Suppressor macrophage treated with lipopolysaccharide for 4 hours (primary cell): ENCODE results near the gene CACNA2D2.

Experiments
- DNase-seq: peaks from one replicate; pipeline ENCODE4 v3.0.0-alpha.2; 2020

The CACNA2D2 gene

DNA sequence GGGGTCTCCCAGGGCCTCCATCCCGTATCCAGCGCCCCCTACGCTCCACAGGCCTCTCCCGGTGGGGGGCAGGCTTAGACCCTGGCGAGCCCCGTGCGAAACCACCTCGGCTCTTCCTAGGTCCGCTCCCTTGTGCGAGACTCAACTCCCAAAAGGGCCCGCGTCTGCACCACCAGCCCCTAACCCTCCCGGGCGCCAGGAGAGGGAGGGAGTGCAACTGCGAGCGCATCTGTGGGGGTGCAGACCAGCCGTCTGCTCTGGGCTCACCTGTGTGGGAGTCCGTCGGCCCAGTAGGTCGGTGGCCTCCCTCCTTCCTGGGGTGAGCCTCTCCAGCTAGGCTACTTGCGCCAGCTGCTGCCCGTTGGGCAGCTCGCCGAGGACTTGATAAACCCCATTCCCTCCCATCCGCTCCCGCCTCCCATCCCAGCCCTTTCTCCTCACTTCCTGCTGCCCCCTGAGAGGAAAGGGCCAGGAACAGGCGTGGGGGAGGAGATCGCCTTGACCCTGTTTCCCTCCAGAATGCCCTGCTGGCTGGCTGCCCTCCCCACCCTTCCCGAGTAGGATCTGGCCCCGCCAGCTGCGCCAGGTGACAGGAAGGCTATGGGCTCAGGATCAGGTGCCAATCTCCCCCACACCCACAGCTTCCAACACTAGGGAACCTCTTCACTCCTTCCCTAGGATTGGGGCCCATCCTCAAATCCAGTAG, 180.9 kb downstream of the CACNA2D2 start, which contains the start of gene HYAL2:
Gene HYAL2 (minus strand): TSS at position 360 of the 706 bp plus-strand sequence. CDS start 2,256 bp downstream, outside the sequence.
- no peak for DNase-seq

DNA sequence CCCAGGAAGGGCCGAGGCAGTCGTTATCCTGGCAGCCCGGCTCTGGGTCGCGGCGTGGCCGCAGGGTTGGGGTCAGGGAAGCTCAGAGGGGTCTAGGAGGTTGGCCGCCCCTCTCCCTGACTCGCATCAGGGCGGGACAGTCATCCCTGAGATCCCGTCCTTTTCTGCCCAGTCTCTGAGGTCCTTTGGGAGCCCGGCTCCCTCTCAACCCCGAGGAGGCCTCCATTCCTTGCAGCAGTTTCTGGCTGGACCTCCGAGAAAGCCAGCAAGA, 181.4 kb downstream of the CACNA2D2 start:
- no peak for DNase-seq

DNA sequence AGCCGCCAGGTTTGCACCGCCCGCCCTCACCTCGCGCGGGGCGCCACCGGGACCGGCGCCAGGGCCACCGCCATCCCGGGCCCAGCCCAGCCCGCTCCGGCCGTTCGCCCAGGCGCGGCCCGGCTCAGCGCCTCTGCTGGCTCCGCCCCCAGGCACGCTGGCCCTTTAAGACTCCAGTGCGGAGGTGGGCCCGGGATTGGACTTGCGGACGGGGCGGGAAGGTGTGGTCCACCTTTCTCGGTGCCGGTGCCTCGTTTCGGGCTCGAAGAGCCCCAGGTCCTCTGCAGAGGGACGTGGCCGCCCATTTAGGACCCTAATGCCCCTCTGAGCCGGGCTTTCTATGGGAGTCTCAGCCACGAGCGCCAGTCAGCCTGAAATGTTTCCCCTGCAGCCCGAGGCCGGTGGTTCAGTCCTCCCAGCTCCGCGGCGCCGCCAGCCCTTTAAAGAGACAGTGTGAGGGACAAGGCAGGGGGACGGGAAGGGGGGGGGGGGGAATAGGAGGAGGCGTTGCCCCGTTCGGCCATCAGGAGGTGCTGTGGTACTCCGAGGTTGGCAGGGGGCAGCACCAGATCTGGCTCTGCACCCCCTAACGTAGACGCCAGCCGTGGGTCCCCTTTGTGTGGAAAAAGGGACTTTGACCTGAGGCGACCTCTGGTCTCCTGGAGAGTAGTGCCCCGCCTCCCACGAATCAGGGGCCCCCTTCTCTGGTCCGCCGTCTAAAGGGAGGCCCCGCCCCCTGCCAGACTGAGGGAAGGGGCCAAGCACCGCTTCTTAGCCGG, 181.9 kb downstream of the CACNA2D2 start:
- peak; percentile 87 for DNase-seq

DNA sequence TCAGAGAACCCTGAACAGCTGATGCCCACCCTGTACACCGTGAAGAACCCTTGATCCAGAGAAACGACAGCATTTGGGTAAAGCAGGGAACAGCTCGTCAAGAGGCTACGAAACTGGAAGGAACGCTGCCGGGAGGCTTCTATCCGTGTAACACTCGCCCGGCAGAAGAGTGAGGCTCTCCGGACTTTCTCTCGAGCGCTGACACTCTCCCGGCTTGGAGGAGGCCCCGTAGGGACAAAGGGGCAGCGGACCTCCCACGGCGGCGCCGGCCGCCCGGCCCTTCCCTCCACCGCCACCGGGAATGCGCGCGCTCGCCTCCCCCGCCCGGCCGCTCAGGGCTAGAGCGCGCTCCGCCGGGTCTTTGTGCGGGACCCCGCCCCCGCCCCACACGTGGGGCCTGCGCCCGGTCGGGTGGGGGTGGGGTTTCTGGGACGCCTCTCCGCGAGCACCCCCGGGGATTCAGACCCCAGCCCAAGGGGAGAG, 182.5 kb downstream of the CACNA2D2 start:
- DNase-seq, result peak; percentile 60

DNA sequence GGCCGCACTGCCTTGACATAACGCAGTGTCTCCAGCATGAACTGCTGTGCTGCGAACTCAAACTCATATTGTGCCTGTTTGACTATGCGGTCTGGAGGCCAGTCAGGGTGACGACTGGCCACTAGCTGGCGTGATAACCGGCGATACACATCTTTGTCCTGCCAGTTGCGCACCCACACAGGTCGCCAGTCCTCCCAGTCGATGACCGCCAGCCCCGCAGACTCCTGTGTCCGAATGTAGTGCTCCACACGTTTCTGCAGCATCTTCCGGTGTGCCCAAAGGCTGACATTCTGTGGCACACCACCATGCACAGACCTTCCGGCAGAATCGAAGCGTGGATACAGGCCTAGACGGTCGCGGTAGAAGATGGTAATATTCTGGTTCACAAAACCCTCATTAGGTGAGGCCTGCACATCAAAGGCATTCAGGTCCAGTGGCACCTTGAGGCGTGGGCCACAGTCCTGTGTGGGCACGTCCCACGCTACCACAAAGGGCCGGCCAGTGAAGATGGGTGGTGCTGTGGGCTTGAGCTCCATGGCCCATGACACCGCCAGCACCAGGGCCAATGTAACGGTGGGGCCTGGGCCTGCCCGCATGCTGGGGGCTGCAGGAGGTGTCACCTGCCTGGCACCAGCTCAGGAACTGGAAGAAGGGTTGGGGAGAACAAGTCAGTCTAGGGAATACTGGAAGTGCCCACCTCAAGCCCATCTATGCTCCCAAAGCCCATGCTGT, 183.4 kb downstream of the CACNA2D2 start:
- no peak for DNase-seq

DNA sequence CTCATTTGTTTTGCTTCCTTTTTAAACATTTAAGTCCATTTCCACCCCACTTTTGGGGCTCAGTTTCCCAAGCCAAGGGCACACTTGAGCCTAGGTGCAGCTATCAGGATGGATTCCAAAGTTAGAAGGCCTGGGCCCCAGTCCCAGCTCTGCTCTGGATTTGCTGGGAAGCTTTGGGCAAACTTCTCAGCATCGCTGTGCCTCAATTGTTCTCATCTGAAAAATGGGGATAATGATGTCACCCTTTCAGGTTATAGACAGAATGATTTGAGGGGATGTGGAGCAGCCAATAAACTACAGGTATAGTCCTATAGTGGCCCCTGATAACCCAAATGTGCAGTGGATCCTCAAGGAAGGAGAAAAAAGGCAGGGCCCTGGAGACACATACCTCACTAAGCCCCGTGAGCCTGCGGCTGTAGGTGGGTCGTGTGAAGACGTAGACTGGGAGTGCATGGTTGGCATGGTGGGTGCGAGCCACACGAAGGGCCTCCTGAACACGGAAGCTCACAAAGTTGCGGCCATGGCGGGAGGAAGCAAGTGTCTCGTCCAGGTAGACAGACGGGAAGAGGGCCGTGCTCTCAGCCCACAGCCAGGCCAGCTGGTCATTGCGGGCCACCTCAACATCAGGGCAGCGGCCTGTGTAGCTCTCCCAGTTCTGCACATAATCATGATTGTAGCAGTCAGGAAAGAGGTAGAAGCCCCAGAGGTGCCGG, 184.1 kb downstream of the CACNA2D2 start:
- no peak for DNase-seq

DNA sequence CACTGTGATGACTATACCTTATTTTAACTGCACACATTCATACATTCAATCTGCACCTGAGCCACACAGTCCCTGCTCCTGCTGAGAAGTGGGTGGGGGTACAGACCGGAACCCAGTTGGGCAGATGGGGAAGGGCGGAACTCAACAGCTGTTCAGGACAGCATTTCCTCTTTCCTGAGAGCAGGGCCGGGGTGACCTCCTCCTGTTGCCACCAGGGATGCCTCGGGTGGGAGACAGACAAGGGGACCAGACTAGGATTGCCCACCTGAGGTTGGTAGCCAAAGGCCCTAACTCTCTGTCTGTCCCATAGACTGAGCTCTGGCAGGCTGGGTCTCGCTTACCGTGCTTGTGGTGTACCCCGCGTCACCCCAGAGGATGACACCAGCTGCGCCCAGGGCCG, 184.8 kb downstream of the CACNA2D2 start:
- peak; percentile 26 for DNase-seq

DNA sequence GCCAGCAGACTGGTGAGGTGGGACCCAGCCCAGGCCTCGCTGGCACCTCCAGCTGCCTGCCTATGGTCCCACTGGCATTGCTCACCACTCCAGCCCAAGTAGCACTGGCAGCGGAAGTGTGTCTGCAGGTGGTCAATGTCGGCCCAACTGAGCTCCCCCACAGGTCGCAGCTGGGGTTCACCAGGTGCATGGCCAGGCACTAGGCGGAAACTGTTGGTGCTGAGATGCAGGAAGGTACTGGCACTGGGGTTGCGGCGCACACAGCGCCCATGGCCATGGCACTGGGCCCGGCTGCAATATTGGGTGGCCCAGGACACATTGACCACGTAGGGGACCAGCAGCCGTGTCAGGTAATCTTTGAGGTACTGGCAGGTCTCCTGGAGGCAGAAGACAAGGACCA, 185.3 kb downstream of the CACNA2D2 start:
- no peak for DNase-seq

DNA sequence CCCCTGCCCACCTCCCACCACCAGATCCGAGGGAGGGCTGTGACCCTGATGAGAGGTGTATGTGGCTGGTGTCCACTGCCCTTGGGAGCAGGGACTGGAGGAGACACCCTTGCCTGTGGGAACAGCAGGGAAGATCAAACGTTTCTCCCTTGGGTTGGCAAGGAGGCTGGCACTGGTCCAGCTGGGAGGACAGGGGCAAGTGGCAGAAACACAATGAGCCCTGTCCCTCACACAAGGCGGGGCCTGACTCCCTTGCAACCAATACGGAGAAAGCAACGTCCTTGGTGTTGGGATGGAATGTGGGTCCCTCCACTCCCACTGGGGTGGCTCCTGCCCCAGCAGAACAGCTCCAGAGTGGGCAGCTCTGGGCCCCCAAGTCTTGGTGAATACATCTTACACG, 186.1 kb downstream of the CACNA2D2 start:
- DNase-seq, result no peak

DNA sequence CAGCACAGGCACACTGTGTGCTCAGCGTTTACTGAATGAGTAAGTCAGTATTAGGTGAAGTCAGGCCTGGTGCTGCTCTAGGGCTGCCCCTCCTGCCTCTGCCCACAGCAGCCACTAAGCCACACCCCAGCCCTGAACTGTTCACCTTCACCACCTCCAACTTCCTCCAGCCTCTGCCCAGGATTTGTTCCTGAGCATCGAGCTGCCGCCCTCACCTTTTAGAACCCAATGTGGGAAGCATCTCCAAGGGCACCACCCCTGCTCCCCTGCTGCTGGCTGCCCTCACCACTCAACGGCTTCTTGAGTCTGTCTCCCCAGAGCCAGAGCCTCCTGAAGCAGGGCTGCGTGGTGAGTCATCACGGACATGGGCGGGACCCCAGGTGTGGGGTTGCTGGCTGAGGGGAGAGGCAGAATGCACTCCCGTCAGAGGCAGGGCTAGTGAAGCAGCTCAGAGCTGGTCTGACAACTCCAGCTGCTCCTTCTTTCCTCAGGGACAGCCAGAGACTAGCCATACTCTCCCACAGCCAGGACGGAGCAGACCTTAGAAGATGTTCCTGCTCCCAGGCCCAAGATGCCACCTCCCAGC, 186.7 kb downstream of the CACNA2D2 start:
- no peak for DNase-seq

DNA sequence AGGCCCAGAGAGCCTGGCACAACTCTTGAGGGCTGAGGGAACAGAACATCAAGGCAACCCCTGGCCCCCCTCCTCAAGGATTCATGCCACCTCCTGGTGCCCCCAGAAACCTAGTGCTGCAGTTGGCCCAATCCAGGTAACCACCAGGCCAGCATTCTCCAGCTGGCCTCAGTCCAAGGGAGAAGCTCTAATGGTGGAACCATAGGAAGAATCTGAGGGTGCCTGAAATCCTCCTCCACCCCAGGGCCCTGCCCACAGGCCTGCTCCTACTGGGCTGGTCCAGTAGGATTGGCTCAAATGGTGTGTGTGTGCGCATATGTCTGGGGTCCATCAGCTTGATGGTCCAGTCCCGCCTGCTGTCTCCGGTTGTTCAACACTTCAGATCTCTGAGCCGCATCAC, 188.6 kb downstream of the CACNA2D2 start:
- no peak for DNase-seq

DNA sequence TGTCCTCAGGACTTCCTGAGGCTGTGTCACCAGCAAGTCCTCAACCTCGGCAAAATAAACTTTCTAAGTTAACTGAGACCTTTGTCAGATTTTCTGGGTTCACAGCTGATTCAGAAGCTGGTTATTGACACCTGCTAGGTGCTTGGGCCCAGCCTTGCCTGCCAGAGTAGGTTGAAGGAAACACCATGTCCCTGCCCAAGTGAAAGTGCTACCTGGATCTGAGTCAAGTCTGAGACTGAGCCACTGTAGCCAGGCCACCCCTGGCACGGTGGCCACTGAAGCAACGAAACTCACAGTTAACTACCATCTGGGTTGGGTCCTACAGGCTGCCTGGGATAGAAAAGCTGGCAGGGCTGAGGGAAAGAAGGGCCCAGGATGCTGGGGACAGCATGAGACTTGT, 189.1 kb downstream of the CACNA2D2 start:
- no peak for DNase-seq
